SKM-1 (cell line): ENCODE data around the gene MICU2.

ENCODE experiments used
- DNase-seq: peaks from one replicate; lab custom pipeline; 2025; ENCODE audit not compliant: unreplicated experiment; lab: John Stamatoyannopoulos, UW

The MICU2 gene

DNA sequence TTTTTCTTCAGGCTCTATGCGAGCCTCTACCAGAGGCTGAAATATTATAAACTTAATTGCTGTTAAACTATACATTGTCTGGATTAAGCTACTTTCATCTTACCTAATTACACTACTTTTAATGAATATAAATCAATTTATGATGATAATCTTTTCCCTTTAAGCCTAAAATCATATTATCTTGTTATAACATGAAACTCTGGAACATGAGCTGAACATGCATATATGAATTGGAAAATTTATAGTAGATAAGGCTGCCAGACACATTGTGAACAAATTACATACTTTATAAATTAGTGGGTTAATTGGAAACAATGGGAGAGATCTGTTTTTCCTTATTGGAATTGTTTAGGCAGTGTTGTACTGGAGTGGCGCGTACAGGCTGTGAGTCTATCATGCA lies 99.6 kb downstream of the MICU2 start:
- no peak for DNase-seq

DNA sequence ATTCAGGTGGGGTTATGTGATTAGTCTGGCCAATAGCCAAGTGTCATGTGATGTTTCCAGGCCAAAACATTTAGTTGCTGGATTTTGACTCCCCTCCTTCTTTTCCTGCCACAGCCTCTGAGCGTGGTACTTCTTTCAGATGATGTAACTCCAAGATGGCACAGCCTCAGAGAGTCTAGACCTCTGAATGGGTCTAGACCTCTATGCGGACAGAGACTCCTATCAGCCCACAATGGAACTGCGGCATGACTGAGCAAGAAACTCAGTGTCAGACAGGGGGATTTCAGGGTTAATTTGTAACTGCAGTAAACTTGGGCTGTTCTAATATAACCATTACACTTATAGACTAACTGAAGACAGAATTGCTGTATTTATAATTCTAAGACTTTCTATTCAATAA lies 102.3 kb downstream of the MICU2 start:
- no peak for DNase-seq

DNA sequence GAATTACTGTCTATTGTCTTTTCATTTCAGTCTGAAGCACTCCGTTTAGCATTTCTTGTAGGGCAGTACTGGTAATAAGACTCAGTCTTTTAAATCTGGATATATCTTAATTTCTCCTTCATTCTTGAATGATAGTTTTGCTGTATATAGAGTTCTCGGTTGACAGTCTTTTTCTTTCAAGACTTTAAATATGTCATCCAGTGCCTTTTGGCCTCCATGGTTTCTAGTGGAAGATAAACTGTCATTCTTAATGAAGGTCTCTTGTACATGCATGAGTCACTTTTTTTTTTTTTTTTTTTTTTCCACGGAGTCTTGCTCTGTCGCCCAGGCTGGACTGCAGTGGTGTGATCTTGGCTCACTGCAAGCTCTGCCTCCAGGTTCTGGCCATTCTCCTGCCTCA lies 117.6 kb downstream of the MICU2 start:
- DNase-seq, result no peak

DNA sequence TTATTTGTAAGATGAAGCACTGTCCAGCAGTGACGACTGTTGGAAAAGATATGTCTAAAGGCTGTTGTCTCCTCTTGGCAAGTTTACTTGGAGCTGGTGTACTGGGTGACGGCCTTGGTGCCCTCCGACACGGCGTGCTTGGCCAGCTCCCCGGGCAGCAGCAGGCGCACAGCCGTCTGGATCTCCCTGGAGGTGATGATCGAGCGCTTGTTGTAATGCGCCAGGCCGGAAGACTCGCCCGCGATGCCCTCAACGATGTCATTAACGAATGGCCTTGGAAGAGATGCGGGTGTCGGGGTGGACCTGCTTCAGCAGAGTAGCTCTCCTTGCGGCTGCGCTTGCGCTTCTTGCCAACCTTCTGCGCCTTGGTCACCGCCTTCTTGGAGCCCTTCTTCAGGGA lies 120.2 kb downstream of the MICU2 start:
- no peak for DNase-seq

DNA sequence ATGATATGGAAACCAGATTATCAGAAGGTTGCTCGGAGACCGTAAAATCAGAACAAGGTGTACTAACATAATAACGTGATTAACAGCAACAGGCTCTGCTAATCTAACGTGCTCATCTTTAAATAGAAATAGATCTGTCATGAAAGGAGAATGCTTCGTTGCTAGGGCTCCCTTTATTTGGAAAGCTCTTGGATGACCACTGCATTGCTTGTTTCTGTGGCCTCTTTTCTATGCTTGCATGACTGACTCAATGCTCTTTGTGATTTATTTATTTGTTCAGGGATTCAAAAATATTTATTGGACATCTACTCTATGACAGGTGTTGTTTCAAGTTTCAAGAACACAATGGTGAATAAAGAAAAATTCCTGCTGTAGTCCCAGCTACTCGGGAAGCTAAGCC lies 122.6 kb downstream of the MICU2 start:
- no peak for DNase-seq

DNA sequence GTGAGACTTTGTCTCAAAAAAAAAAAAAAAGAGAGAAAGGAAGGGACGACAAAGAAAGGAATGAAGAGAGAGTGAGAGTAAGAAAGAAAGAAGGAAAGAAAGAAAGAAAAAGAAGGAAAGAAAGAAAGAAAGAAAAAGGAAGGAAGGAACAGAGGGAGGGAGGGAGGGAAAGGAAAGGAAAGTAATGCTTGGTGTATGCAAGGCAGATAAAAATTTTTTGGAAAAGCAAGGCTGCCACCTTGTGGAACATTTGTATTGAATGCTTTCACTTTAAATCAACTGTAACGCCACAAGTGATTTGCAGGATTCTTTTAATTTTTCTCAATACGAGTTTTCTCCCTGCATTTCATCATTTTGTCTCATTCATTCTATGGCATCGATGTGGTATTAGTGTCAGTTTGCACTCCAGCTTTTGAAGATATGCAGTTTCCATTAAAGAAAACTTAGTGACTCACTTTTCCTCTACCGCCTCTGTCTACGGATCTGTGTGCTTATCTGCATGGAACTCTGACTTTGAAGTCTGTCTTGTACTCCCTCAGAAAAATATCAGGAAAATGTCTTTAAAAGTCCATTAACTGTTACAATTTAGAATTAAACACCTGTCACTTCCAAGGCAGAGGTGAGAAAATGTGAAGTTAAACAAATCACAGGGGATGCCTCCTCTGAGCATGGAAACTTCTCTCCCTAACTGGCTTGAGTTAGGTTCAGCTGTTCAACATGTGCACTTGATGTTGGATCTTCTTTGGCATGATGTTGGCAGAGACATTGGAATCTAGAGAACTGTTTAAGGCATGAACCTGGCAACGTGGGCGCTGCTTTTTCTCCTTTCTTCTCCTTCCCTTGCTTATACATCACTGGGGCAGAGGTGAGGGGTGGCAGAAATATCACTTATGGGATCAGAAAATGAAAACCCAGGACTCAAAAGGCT lies 124.8 kb downstream of the MICU2 start:
- DNase-seq, result peak; percentile 38

DNA sequence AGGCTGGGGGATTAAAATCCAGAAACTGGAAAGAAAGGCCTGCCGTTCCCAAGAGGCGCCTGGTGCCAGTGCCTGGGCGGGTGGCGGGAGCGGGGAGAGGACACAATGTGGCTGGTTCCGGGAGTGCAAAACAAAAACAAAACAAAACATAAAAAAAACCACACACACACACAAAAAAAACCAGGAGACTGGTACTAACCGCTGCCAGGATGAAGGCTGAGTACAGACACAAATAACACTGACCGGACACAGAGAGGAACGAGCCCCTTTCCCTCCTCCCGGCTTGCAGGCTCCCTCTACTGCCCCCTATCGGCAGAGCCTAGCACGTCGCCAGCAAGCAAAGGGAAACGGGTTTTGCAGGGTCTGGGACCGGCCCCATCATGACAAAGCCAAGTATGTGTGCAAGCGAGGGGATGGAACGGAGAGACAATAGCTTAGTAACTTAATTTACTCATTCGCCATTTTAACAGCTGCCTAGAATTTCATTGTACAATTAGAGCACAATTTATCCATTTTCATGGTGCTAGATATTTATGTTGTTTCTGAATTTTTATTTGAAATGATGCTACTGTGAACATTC lies 127.0 kb downstream of the MICU2 start:
- DNase-seq, result peak; percentile 62

DNA sequence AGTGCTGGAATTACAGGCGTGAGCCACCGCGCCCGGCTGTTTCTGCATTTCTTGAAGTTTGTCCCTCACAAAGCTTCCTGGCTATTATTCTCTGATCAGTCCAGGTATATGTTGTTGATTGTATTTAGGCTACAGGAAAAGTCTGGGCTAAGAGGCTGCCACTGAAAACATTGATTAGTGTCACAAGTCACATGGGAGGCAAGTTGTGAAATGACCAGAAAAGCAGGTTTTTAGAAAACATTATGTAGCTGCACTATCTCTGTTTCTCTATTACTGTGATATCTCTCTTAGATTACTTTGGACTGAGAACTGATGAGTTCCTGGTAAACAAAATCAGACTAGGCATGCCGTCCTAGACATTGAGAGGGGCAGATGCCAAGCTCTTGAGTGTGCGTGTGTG lies 128.9 kb downstream of the MICU2 start:
- no peak for DNase-seq

DNA sequence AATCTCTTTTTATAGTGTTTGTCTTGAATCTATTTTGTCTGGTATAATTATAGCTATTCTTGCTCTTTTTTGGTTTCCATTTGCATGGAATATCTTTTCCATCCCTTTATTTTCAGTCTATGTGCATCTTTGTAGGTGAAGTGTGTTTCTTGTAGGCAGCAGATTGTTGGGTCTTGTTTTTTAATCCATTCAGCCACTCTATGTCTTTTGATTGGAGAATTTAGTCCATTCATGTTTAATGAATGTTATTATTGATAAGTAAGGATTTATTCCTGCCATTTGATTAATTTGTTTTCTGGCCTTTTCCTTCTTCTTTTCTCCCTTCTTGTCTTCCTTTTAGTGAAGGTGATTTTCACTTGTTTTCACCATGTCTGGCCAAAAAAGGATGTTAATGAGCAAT lies 133.2 kb downstream of the MICU2 start:
- DNase-seq, result no peak

DNA sequence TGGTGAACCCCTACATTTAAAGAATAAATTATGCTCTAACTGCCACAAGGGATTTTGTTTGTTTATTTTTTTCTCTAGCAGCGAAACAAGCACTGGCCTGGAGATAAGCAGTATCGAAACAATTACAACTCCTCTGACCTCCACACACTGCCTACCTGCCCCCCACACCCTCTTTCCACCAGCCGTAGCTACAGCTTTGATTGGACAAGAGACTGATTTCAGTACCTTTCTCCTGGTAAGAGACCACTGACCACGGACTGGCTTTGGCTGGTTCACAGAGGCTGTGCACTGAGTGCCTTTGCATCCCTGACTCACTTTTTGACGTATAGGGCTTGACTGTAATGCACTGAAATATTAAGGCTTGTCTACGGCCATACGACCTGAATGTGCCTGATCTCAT lies 137.4 kb downstream of the MICU2 start:
- no peak for DNase-seq

DNA sequence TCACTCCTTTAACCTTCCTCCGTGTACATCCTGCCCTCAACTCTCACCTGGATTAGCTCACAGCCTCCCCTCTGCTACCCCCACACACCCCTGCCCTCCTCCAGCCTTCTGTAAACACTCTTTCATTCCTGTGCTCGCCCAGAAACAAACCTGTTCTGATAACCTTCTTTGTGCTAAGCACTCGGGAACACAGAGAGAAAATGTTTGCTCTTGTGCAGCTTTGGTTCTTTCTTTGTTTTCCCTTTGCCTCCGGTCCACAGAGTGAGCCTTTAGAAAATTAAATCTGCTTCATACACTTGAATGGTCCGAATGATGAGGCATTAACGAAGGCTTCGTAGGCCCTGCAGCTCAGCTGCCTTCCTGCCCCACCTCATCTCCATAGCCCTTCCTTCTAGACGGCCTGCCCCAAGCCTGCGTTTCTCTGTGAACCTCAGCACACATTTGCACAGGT lies 138.2 kb downstream of the MICU2 start:
- DNase-seq, result no peak

DNA sequence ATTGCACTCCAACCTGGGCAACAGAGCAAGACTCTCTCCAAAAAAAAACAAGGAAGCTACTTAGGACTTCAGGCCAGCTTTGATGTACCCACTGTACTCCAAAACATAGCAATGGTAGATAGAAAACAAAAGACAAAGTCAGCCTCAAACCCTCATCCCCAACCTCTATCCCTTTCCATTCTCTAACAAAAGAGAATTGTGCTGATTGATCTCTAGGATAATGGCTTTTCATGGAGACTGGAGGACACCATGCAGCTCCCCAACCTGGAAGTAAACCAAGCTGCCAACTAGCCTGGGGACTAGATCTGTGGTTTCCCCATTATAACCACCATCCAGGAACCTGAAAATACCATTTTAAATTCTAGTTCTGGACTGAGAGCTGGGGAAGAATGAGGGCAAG lies 140.5 kb downstream of the MICU2 start:
- no peak for DNase-seq

DNA sequence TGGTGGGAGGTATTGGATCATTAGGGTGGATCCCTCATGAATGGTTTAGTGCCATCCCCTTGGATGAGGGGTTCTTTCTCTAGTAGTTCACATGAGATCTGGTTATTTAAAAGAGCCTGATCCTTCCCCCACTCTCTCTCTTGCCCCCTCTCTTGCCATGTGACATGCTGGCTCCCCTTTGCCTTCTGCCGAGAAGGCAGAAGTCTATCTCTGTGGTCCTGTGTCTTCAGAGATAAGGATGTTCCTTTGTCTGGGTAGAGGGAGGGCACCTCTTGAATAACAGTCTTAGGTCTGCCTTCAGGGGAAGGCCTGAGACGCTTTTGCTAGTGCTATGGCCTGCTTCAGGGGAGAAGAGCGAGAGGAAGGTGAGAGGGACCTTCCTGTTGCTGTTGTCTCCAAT lies 142.8 kb downstream of the MICU2 start:
- no peak for DNase-seq

DNA sequence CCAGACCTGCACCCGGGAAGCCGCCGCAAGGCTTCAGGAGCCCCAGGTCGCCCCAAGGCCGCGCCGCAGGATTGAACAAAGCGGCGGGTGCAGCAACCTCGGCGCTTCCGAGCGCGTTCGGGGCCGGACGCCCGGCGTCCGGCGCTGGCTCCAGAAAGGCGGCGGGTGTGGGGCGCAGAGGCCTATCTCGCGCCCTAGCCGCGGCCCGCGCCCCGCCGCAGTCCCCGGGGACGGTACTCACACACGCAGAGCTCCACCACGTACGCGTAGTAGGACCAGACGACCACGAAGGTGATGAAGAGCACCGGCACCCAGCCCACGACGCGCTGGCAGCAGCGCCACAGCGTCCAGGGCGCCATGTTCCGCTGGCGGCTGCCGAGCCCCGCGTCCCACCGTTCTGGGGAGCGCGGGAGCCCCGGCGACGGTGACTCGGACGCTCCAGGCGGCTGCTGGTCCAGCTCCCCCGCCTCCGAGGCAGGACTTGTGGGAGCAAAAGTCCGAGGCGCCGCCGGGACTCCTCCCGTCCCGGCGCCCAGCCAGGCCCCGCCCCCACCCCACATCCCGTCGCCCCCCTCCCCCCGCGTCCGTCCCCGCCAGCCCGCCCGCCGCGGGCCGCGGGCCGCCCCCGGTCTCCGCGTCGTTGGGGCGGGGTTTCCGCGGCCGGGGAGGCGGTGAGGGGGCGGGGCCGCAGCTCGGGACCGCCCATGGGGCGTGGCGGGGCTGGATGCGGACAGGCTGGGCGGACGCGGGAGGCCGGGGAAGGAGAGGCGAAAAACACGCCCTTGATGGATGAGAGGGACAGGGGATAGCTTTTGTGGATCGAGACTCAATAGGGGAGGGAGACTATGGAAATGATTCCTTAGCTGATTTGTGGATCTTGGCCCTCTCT lies 144.9 kb downstream of the MICU2 start, which contains the start of gene ZDHHC20:
Gene ZDHHC20 (minus strand): TSS at position 491 of the 889 bp plus-strand sequence. CDS start 132 bp downstream, at position 359.
- peak; percentile 25 for DNase-seq

DNA sequence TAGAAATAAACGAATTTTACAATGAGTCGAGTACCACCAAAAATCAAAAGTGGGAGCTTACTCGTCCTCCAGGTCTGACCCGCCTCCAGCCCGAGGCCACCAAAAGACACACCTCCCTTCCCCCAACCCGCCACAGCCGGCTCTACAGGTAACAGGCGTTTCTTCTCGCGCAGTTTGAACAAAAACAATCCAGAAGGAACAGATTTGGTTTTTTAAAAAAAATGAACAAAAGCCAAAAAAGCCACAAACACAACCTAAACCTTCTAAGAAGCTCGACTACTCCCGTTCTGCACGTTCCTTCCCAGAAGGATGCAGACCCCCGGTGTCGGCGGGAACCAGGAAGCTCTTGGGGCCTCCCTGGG lies 145.5 kb downstream of the MICU2 start:
- no peak for DNase-seq

DNA sequence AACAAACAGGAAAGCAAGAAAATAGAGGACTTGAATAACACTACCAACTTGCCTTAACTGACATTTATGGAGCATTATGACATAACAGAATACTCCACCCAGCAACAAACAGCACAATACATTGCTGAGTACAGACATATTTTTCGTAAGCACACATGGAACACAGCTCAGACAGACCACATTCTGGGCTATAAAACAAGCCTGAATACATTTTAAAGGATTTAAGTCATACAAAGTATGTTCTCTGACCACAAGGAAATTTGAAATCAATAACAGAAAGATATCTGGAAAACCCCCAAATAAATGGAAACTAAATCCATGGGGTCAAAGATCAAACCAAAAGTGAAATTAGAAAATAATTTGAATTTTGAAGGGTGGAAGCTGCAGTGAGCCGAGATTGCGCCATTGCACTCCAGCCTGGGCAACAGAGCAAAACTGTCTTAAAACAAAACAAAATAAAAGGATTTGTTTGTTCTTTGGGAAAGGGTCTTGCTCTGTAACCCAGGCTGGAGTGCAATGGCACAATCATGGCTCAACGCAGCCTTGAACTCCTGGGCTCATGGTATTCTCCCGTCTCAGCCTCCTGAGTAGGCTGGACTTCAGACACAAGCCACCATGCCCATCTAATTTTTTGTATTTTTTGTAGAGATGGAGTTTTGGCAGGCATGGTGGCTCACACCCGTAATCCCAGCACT lies 150.4 kb downstream of the MICU2 start:
- no peak for DNase-seq

DNA sequence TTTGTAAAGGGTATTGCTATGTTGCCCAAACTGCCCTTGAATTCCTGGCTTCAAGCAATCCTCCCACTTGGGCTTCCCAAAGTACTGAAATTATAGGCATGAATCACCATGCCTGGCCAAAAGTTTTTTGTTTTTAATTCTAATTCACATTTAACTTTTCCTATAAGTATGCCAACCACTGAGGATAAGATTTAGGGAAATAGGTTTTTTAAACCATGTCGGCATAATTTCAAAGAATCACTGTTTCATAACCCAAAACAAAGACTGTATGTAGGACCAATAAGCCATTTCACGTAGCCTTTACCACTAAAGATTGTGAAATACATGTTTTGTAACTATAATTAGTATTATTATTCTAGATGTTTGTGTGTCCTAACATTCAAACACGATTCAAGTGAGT lies 153.0 kb downstream of the MICU2 start:
- DNase-seq, result no peak

DNA sequence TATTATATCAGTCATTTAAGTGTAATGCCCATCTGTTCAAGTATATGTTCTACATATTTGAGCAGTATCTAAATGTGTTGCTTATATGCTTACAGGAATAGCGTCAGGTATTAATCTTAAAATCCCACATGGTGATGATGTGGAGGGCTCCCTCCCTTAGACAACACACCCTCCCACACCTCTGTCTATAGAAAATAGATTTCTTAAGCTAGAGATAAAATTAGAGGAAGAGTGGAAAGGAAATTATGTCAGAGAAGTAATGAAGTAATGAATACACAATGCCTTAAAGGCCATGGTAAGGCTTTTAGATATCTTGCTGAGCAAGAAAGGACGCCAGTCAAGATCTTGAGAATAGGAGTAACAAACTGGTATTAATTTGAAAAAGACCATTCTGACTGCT lies 157.3 kb downstream of the MICU2 start:
- no peak for DNase-seq

DNA sequence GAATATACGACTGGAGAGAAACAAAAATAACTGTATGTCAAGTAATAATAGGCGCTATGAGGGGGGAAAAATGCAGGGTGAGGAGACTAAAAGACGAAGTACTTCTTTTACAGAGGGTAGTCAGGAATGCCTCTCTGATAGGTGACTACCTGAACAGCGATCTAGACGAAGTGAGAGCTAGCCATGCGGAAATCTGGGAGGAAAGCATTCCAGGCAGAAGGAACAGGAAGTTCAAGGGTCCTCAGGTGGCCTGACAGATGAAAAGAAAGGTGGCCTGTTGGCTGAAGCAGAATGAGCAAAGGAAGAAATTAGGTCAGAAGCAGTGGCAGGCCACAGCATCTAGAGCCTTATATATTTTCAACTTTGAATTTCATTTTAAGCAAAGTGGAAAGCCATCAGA lies 158.2 kb downstream of the MICU2 start:
- DNase-seq, result no peak

DNA sequence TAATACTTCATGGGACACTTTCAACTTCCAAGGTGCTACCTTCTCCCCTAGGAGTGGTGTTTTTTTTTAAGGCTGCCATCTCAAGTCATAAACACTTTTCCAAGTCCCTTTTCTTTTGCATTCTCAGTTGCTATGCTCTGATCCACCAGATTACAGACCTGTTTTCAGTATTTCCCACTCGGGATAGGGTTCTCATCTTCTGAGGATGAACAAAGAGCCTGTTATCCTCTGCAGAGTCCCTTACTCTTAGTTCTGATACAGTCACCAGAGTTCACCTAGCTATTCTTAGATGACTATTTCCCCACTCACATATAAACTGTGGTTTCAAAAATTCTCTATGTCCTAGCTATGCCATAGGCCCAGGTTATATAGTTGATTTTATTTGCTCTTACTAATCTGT lies 160.8 kb downstream of the MICU2 start:
- no peak for DNase-seq
